ENCODE measurements around the gene FIGNL2.
A peak's percentile ranks its signal among the peaks of the same experiment; 100 is the strongest.

Gene FIGNL2

DNA sequence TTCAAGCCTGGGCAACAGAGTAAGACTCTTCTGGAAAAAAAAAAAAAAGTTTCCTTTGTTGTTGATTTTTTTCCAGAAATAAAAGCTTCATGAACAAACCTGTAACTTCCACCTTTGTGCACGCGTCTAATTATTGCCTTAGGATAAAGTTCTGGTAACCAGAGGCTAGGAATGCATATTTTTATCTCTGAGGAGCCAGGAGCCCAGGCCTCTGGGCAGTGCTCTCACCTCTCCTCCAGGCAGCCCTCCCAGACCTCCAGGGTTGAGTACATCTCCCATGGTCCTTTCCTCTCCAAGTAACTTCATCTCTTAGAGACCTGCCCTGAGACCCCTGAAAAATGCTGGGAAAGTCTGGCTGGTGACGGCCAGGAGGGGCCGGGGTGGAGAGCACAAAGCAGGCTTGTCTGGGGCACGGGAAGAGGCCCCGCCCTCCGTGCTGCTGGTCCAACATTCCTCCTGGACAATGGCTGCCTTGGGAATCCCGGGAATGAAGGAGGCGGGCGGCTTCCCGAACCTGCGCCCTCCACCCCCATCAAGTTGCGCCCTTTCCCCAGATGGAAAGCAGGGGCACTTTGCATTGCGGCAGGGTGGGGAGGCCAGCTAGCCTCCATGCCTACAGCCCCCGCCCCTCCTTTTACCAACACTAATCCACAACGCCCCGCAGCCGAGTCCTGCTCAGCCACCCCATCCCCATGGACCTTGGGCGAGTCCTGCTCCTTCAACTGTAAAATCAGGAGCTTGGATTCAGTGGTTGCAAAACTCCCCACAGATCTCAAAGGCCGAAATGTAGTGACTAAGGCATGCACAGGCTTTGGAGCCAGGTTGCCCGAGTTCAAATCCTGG, 7.3 kb upstream of the FIGNL2 start:
- DNase-seq (ENCODE audit: low read depth) = no peak

DNA sequence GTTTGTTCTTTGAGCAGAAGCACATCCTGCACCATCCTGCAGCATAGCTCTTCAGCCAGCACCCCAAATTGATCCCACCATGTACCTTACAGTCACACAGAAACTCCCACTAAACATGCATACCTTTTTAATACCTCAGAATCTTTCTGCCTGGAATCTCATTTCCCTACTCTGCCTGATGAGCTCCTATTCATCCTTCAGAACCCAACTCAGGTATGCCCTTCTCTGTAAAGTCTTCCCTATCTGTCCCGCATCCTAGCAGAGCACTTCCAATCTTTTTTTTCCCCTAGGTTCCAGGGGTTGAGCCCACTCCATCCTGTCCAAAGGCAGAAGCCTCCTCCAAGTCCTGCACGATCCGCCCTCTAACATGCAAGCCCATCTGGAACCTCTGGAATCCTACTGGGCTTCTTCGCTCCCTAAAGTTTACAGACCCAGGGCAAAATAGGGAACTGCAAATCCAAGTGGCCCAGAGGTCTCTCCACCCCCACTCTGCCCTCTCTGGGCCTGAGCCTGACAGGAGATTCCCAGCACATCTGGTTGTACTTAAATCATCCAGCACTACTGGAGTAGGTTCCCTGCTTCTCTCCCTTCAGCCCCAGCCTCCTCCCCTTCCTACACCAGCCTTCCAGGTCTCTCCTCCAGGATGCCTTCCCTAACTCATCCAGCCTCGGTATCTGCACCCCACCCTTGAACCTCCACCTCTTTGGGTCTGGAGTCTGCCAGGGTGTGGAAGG, 4.1 kb upstream of the FIGNL2 start:
- no peak for DNase-seq (ENCODE audit: low read depth)

DNA sequence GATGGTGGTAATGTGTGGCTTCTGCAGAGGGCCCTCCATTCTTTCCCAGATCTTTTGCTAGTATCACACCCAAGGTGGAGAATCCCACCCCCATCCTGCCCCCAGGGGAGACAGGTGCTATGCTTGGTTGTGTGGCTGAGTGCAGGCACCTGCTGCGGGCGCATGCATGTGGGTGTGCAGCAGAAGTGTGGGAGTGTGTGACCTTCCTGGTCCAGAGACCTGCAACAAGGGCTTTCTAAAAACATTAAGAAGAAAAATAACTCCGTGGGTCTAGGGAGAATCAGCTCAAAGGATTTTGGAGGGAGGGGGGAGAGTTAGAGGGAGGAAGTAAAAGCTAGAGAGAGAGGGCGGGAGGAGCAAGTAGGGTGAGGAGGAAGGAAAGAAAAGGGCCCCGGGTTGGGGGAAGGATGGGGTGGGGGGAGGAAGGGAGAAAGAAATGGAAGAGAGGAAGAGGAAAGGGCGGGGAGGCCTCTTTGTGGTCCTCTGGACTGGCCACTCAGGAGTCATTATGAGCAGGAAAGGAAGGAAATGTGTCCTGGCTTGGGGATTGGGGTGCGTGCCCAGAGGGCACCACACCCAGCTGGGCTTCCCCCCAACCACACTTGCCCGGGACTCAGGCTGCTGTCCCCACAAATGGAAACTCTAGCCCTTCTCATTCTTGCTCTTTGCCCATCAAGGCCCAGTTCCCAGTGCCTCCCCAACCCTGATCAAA, 3.1 kb upstream of the FIGNL2 start:
- no peak for DNase-seq (ENCODE audit: low read depth)

DNA sequence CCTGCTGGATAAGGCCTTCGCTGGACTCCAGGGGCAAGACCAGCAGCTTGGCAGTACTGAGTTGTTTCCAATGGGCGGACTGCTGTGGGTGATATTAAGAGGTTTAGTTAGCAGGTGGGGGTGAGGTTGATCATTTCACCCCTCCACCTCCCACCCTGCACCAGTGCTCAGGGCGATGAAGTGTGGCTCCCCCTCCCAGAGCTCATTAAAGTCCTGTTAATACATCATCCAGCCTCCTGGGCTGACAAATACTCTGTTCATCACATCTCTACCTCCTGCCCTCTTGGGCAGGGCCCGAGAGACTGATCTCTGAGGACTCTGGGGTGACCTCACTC, 2.4 kb upstream of the FIGNL2 start:
- no peak for DNase-seq (ENCODE audit: low read depth)

DNA sequence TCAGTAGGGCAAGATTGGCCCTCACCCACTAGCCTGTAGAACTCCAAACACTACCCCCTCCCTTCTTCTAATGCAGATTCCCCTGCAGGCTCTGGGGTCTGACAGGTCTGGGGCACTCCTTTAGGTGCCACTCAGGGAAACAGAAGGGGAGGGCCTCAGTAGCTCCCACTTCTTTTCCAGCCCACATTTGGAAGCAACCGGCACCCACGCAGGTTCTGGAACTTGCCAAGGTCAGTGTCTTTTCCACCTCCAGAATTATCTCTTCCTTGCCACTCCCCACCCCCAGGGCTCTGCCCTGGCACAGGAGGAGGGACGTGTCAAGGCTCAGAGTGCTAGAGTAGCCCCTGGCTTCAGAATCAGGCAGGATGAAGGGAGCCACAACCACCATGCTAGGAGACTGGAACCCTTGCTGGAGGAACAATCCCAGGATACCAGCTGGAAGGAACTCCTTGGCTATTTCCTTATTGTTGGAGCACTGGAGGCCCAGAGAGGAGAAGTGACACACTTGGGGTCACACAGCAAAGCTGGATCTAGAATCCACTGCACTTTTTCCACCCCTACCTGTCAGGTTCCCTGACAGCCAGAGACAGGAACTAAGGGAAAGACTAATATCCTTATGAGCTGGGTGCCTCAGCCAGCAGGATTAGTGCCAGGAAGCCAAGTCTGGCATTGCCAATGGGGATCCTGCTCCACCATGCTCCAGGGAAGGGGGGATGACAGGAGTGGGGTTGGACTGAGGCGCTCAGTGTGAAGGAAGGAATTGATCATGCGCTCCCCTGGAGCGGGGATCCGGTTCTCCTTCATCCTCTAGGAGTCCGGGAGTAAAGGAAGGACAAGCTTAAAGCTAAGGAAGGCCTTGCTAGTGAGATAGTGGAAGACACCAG, 1.8 kb upstream of the FIGNL2 start:
- DNase-seq (ENCODE audit: low read depth) = no peak

DNA sequence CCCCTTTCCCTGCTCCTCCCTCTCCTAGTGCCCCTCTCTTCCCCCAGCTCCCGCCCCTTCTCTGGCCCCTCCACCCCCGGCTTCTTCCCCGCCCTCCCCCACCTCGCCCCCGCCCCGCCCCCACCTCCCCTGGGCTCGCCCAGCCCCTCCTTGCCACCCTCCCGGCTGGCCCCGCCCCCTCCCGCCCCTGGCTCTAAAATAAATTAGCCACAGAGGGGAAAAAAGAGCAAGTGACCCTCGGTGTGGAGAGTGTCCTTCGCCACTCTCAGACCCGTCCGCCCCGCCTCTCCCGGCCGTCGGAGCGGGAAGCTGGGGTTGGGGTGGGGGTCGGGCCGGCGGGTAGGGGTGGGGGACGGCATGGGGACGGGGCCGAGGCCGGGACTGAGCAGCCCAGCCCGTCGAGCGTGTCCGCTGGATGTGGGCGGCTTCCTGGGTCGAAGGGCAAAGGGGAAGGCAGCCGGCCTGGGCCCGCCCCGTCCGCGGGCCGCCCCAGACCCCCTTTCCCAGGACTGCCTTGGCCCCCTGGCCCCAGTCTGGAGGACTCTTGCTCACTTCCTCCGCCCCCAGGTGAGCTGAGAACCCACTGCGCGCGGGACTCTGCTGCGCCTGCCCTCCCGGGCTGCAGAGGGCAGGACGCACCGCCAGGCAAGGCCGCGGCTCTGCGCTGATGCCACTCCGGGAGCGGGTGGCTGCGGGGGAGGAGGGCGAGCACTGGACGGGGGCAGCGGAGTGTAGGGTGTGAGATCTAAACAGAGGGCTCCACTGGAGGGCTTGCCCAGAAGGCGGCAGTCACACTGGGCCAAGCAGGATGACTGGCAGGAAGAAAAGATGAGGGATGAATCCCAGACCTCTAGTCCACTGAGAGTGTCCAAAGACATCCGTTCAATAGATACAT, 570 bp upstream of the FIGNL2 start:
- DNase-seq (ENCODE audit: low read depth) = no peak

DNA sequence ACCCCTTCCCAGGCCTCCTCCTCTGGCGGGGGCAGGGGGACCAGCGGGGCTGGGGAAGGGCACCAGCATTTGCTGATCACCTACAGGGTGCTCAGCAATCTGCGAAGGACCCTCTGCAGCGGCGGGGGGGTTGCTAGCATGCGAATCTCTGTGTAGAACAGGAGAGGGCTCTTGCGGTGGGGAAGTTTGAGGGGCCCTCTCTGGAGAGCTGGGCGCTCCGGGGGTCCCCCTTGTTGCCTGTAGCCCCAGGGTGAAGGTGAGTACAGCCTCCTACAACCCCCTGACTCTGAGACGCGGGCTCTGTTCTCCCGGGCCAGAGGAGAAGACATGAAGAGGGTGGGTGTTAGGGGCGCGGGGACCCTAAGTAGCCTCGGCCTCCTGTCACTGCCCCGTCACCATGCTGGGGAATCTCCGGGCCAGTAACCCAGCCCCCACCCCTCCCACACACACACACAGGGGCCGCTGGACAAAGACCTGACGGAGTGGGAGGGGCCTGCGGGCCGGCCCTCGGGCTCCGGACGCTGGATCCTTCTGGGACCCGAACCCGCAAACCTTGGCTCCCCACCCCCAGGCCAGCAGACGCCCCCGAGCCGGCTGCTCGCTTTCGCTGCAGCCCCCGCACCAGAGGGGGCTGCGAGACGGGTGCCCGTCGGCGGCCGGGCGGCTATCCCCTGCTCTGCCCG, 734 bp downstream of the FIGNL2 start:
- no peak for DNase-seq (ENCODE audit: low read depth)

DNA sequence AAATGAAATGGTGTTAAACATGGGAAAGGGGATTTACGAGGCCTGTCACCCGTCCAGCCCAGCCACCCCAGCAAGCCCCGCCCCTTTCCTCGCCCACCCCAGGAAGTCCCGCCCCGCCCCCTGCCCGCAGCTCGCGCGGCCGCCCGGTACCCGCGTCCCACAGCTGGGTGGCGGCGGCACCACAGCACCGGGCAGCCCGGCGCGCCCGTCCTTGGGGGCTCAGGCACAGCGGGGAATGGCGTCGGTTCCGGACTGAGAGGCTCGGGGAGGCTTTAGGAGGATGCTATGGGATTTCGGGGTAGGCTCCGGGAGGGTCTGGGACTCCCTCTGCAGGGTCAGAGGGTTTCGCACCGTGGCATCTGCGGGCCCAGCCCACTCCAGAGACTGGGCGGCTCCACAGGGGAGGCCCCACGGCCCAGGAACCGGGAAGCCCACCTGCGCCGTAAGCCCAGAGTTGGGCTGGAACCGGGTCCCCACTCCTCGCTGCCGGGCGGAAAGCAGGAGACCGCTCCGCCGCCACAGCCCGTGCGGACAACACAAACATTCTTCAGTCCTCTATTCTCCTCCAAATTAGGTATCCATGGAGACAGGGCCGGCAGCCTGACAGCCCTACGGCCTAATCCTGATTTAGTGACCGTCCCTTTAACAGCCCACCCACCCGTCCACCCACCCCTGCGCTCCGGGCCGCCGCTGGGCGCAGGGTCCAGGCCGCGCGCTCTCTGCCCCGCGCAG, 1.4 kb downstream of the FIGNL2 start:
- DNase-seq (ENCODE audit: low read depth) = peak; percentile 39

DNA sequence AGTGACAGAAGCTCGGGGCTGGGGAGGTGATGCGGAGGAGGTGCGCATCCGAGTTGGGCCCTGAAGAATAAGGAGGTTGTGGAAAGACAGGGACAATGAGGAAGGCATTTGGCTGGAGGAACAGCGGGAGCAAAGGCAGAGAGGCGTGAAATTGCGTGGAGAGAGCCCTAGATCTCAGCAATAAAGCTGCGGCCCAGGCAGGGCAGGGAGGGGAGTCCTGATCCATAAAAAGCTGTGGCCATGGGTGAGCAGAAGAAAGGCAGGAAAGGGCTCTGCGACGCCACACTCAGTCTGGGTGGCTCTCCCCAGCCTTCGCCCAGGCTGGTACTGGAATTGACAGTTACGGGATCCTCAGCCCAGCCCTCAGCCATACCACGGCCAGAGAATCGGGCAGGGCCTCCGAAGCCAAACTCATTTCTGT, 2.2 kb downstream of the FIGNL2 start:
- no peak for DNase-seq (ENCODE audit: low read depth)

DNA sequence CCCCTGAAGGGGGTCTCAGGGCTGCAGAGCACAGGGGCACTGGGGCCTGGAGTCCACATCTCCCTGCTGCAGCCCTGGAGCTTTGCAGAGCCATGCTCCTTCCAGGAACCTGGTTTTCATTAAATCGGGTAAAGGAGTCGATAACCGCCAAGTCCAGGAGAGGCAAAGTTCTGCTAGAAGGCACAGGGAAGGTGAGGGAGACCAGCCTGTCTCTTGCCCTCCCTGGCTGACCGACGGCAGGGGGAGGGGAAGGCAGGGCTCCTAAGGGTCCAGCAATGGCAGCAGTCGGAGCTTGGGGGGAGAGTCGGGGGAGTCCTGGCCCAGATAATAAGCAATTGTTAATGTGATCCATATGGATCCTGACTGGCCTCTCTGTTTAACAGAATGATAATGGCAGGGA, 3.0 kb downstream of the FIGNL2 start:
- no peak for DNase-seq (ENCODE audit: low read depth)

DNA sequence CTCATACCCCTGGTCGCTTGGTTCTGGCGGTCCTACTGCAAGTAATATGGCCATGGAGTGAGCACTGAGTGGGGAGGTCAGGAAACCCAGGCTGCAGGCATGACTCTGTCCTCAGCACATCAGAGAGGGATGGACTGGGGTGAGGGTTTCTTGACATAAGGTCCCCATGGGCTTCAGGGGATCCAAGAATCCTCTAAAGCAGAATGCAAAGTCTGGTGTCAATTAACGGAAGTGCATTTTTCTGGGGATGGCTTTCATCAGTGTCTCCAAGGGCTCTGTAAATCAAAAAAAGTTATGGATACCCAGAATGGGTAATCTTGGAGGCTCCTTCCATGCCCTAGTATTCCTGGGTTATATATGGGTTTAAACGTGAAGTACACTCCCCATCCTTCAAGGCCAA, 3.7 kb downstream of the FIGNL2 start:
- no peak for DNase-seq (ENCODE audit: low read depth)

DNA sequence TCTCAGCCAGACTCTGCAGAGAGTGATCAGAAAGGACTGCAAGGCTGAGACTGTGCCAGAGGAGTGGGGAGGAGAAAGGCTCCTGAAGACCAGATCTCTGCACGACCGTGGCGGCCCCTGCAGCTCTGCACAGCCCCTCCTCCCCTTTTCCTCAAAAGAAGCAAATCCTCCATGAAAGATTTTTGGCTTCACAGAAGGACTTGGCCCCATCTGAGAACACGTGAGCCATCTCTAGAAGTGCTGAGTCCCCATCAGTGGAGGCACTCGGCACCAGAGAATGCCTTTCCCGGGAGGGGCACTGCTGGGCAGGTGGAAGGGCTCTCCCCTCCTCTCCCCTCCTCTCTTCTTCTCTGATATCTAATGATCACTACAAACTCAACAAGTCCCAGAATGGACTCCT, 6.8 kb downstream of the FIGNL2 start:
- DNase-seq (ENCODE audit: low read depth) = no peak

DNA sequence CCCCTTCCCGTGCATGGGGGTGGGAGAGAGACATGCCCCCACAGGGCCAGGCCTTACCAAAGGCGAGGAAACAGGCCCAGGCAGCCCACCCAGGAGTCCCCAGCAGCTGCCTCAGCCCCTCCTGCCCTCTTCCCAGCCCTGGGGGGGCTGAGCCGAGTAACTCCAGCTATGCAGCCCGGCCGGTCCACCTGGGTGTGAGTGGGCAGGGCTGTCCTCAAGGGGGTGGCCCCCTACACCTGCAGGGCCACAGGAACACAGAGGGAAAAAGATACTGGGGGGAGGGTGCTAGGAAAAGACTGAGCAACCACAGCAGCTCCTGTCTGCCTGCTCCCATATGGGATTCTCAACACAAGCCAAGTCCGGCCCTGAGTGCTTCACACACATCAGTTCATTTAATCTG, 7.6 kb downstream of the FIGNL2 start:
- DNase-seq (ENCODE audit: low read depth) = no peak

DNA sequence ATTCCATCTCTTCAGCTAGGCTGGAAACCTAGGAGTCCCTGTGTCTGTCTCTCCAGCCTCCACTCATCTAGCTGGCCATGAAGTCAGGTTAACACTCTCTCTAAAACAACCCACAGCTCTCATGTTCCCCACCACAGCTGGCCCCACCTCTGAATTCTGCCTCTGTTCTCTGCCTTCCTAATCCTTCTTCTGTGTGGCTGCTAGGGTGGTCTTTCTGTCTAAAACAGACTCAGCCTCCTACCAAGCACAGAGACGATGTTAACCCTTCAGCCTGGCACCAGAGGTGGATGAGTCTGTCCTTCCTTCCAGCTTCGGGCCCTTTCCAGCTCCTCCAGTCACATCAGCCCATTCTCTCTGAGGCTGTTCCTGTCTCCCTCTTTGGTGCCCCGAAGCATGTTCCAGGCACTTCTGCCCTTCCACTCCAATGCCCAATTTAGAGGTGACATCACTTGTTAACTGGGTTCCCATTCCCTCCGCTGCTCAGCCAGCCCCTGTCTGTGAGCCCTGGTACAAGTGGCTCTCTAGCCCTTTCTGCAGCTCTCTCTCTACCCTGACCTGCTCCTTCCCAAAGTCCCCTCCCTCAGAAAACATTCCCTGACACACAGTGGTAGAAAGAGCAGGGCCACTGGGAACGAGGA, 9.1 kb downstream of the FIGNL2 start:
- DNase-seq (ENCODE audit: low read depth) = no peak

DNA sequence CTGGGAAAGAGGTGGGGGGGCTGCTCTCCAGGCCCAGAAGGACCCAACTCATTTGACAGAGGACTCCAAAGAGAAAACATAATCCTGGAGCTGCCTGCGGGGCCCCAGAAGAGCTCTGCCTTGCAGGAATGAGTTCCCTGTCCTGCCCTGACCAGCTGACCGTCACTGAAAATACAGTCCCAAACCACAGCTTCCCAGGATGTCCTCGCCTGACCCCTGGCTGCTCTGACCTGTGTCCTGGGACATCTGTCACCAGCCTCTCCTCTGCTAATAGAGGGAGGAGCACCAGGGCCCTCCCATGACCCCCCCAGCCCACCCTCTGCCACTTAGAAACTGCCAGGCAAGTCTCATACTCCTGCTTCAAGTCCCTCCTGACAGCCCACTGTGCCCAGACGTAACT, 9.8 kb downstream of the FIGNL2 start:
- no peak for DNase-seq (ENCODE audit: low read depth)

DNA sequence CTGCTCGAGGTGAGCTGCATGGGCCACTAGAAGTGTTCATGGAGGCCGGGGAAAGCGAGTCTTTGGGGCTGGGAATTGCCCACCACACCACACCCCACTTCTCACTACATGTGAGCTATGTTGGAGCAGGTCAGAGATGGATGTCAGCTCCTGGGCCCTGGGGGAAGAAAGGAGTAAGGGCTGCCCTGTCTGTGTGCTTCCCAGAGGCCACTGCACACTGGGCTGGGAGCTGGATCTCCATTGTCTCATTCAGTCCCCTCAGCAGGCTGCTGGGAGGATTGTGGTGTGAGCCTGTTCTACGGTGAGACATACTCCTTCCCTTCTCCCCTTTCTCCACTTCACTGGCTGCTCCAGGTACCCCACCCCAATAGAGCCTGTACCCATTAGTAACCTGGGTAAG, 10.5 kb downstream of the FIGNL2 start:
- no peak for DNase-seq (ENCODE audit: low read depth)

DNA sequence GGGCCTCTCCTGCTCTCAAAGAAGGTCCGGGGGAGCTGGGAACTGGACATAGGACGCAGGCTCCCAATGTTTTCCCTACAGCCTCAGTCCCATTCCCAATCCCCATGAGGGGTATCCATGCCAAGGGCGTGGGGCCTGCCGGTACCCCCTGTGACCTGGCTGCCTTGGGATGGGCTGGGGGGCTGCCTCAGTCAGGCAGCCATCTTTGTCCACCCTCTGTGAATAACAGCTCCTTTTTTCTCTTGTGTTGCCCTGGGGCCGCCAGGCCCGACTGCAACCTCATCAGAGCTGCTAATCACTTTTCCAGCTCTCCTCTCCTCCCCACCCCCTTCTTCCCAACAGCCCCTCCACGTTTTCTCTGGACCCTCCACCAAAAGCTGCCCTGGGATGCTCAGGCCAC, 11.2 kb downstream of the FIGNL2 start:
- DNase-seq (ENCODE audit: low read depth) = no peak

DNA sequence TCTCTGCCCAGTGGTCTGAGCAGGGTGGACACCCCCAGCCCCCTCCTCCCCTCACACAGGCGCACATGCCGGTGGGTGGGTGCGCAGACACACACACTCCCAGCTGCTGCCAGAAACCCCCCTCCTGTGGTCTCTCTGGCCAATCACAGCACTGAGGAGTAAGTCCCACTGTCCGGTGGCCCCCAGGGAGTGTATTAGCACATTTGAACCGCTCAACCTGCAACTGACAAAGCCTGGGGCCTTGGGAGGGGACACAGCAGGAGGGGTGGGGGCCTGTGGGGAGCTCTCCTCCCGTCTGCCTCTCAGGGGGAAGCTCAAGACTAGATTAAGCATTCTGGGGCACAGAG, 11.7 kb downstream of the FIGNL2 start:
- DNase-seq (ENCODE audit: low read depth) = no peak

DNA sequence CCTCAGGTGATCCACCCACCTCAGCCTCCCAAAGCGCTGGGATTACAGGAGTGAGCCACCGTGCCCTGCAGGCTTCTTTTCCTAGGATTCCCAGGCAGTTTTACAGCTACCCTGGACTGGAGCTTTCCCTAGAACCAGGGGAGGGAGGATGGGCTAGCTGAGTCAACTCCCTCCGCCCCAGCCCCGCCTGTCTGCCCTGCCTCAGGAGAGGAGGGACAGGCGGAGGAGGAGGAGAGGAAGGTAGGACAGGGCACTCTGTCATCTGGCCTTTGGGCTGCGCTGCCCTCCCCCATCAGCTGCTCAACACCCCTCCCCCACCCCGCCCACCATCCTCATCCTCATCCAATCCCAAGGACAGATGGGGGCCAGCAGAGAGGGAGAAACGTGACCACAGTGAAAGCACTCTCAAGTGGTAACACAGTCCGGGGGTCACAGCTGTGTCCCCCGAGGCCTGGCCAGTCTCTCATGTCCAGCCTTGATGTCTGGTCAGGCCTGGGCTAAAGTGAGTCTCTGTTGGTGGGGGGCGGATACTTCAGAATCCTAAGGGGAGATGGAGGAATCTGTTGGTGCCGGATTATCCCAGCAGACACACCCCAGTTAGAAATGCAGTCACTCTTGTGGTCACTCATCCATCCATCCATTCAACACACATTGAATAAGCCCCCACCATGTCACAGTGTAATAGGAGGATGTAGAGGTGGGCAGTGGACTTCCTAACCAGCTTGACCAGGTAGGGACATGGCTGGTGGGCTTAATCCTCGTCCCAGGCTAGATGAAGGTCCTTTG, 12.3 kb downstream of the FIGNL2 start:
- DNase-seq (ENCODE audit: low read depth) = no peak
